ENCODE data around the gene HMGN4.
"Not testable (repeated sequence)": the region's sequence is repeated elsewhere in the genome, so short reads cannot be mapped to it uniquely, and the experiment has no call there.

HMGN4 gene

GRCh38 chr6:26524314-26524713 is 13.9 kb upstream of the HMGN4 start:
- H3K4me1 ChIP-seq (ENCODE audit: control insufficient read depth, insufficient read depth, low read length): peaks cover 36% of the 10 kb centered on the region
- not testable (repeated sequence) for H3K36me3 ChIP-seq (ENCODE audit: control insufficient read depth, insufficient read depth, low read length); H3K27ac ChIP-seq (ENCODE audit: low read depth, low read length); H3K4me3 ChIP-seq (ENCODE audit: low read depth, low read length); H3K9me3 ChIP-seq (ENCODE audit: control insufficient read depth, insufficient read depth, low read length); H3K27me3 ChIP-seq (ENCODE audit: control insufficient read depth, insufficient read depth, low read length); H3K9ac ChIP-seq (ENCODE audit: low read depth, low read length)

GRCh38 chr6:26524722-26525370 is 13.3 kb upstream of the HMGN4 start:
- H3K4me1 ChIP-seq (ENCODE audit: control insufficient read depth, insufficient read depth, low read length): peaks cover 35% of the 10 kb centered on the region
- no peaks in the 10 kb centered on the region for H3K27me3 ChIP-seq (ENCODE audit: control insufficient read depth, insufficient read depth, low read length)
- no peaks in the 10 kb centered on the region for H3K9me3 ChIP-seq (ENCODE audit: control insufficient read depth, insufficient read depth, low read length)

DNA sequence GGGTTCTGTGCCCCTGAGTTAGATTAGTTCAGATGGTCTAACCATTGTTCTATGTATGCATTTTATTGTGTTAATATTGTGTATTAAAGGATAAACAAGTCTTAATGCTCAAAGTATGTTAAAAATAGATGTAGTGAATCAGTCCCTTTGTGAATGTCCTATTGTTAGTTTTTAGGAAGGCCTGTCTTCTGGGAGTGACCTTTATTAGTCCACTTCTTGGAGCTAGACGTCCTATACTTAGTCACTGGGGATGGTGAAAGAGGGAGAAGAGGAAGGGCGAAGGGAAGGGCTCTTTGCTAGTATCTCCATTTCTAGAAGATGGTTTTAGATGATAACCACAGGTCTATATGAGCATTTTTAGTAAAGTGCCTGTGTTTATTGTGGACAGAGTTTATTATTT is 12.3 kb upstream of the HMGN4 start:
- Histone ChIP-seq H3K9ac (ENCODE audit: low read depth, low read length) (no peak overlapping the region), H3K9me3 (ENCODE audit: control insufficient read depth, insufficient read depth, low read length) (no peaks in the 10 kb centered on the region), H3K4me1 (ENCODE audit: control insufficient read depth, insufficient read depth, low read length) (peaks cover 29% of the 10 kb centered on the region), H3K27ac (ENCODE audit: low read depth, low read length) (no peak overlapping the region), H3K4me3 (ENCODE audit: low read depth, low read length) (no peak overlapping the region), H3K36me3 (ENCODE audit: control insufficient read depth, insufficient read depth, low read length) (no peaks in the 10 kb centered on the region), H3K27me3 (ENCODE audit: control insufficient read depth, insufficient read depth, low read length) (no peaks in the 10 kb centered on the region)

More at GRCh38 chr6:26524722-26525370, 13.3 kb upstream of the HMGN4 start:
- Histone ChIP-seq H3K4me3 (ENCODE audit: low read depth, low read length) (no peak overlapping the region), H3K27ac (ENCODE audit: low read depth, low read length) (no peak overlapping the region), H3K9ac (ENCODE audit: low read depth, low read length) (no peak overlapping the region), H3K36me3 (ENCODE audit: control insufficient read depth, insufficient read depth, low read length) (no peaks in the 10 kb centered on the region)

- Histone ChIP-seq H3K9ac (ENCODE audit: low read depth, low read length) (no peak overlapping the region), H3K27me3 (ENCODE audit: control insufficient read depth, insufficient read depth, low read length) (no peaks in the 10 kb centered on the region), H3K9me3 (ENCODE audit: control insufficient read depth, insufficient read depth, low read length) (no peaks in the 10 kb centered on the region), H3K4me1 (ENCODE audit: control insufficient read depth, insufficient read depth, low read length) (peaks cover 29% of the 10 kb centered on the region), H3K4me3 (ENCODE audit: low read depth, low read length) (no peak overlapping the region), H3K27ac (ENCODE audit: low read depth, low read length) (no peak overlapping the region), H3K36me3 (ENCODE audit: control insufficient read depth, insufficient read depth, low read length) (no peaks in the 10 kb centered on the region)
Observed at GRCh38 chr6:26526928-26527327, 11.2 kb upstream of the HMGN4 start.

GRCh38 chr6:26530203-26530602 is 8.0 kb upstream of the HMGN4 start:
- Histone ChIP-seq H3K9me3 (ENCODE audit: control insufficient read depth, insufficient read depth, low read length) (no peaks in the 10 kb centered on the region), H3K9ac (ENCODE audit: low read depth, low read length) (no peak overlapping the region), H3K27me3 (ENCODE audit: control insufficient read depth, insufficient read depth, low read length) (no peaks in the 10 kb centered on the region), H3K27ac (ENCODE audit: low read depth, low read length) (no peak overlapping the region), H3K4me3 (ENCODE audit: low read depth, low read length) (no peak overlapping the region), H3K36me3 (ENCODE audit: control insufficient read depth, insufficient read depth, low read length) (no peaks in the 10 kb centered on the region), H3K4me1 (ENCODE audit: control insufficient read depth, insufficient read depth, low read length) (peaks cover 23% of the 10 kb centered on the region)

- Histone ChIP-seq H3K4me3 (ENCODE audit: low read depth, low read length) (no peak overlapping the region), H3K9ac (ENCODE audit: low read depth, low read length) (no peak overlapping the region), H3K9me3 (ENCODE audit: control insufficient read depth, insufficient read depth, low read length) (no peaks in the 10 kb centered on the region), H3K27me3 (ENCODE audit: control insufficient read depth, insufficient read depth, low read length) (no peaks in the 10 kb centered on the region), H3K27ac (ENCODE audit: low read depth, low read length) (no peak overlapping the region), H3K4me1 (ENCODE audit: control insufficient read depth, insufficient read depth, low read length) (peaks cover 31% of the 10 kb centered on the region), H3K36me3 (ENCODE audit: control insufficient read depth, insufficient read depth, low read length) (no peaks in the 10 kb centered on the region)
Observed at GRCh38 chr6:26531897-26532296, 6.3 kb upstream of the HMGN4 start.

GRCh38 chr6:26532699-26533531 is 5.3 kb upstream of the HMGN4 start:
- Histone ChIP-seq H3K9ac (ENCODE audit: low read depth, low read length) (peak overlapping the region; percentile 77), H3K4me3 (ENCODE audit: low read depth, low read length) (peak overlapping the region; percentile 96), H3K36me3 (ENCODE audit: control insufficient read depth, insufficient read depth, low read length) (no peaks in the 10 kb centered on the region), H3K9me3 (ENCODE audit: control insufficient read depth, insufficient read depth, low read length) (no peaks in the 10 kb centered on the region), H3K27me3 (ENCODE audit: control insufficient read depth, insufficient read depth, low read length) (no peaks in the 10 kb centered on the region), H3K27ac (ENCODE audit: low read depth, low read length) (peak overlapping the region; percentile 38), H3K4me1 (ENCODE audit: control insufficient read depth, insufficient read depth, low read length) (peaks cover 24% of the 10 kb centered on the region)

- Histone ChIP-seq H3K9me3 (ENCODE audit: control insufficient read depth, insufficient read depth, low read length) (no peaks in the 10 kb centered on the region), H3K9ac (ENCODE audit: low read depth, low read length) (no peak overlapping the region), H3K36me3 (ENCODE audit: control insufficient read depth, insufficient read depth, low read length) (no peaks in the 10 kb centered on the region), H3K4me3 (ENCODE audit: low read depth, low read length) (peak overlapping the region; percentile 96), H3K4me1 (ENCODE audit: control insufficient read depth, insufficient read depth, low read length) (peaks cover 18% of the 10 kb centered on the region), H3K27me3 (ENCODE audit: control insufficient read depth, insufficient read depth, low read length) (no peaks in the 10 kb centered on the region), H3K27ac (ENCODE audit: low read depth, low read length) (no peak overlapping the region)
Observed at GRCh38 chr6:26533532-26533931, 4.6 kb upstream of the HMGN4 start.

DNA sequence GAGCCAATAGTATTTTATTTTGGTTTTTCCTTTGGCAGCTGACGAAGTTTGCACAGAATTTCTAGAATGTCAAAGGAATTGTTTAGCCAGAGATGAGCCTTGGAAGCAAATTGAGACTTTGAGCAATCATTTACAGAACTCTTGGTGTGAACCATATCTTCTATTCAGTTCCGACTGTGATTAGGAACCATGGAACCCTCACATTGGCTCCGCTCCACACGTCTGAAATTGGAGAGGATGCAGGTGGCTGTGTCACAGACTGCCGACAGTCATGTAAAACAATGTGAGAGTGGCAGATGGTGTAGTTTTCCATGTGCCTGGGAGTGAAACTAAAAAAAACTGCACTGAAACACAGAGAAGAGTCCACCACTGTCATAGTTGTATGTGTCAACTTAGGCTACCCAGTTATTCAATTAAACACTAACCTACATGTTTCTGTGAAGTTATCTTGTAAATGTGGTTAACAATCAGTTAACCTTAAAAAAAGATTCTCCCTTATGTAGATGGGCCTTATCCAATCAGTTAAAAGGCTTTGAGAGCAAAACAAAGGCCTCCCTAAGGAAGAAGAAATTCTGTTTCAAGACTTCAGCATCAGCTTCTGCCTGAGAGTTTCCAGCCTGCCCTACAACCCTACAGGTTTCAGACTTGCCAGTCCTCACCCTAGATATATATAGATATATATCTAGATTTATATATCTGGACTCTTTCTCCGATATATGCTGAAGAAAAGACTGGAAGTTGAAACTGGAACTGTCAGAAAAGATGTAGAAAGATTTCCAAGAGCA is 3.3 kb upstream of the HMGN4 start:
- no peaks in the 10 kb centered on the region for H3K27me3 ChIP-seq (ENCODE audit: control insufficient read depth, insufficient read depth, low read length)
- peaks cover 17% of the 10 kb centered on the region for H3K4me1 ChIP-seq (ENCODE audit: control insufficient read depth, insufficient read depth, low read length)
- H3K9me3 ChIP-seq (ENCODE audit: control insufficient read depth, insufficient read depth, low read length): no peaks in the 10 kb centered on the region
- no peaks in the 10 kb centered on the region for H3K36me3 ChIP-seq (ENCODE audit: control insufficient read depth, insufficient read depth, low read length)
- no peak overlapping the region for H3K4me3 ChIP-seq (ENCODE audit: low read depth, low read length)
- no peak overlapping the region for H3K27ac ChIP-seq (ENCODE audit: low read depth, low read length)
- H3K9ac ChIP-seq (ENCODE audit: low read depth, low read length): no peak overlapping the region

DNA sequence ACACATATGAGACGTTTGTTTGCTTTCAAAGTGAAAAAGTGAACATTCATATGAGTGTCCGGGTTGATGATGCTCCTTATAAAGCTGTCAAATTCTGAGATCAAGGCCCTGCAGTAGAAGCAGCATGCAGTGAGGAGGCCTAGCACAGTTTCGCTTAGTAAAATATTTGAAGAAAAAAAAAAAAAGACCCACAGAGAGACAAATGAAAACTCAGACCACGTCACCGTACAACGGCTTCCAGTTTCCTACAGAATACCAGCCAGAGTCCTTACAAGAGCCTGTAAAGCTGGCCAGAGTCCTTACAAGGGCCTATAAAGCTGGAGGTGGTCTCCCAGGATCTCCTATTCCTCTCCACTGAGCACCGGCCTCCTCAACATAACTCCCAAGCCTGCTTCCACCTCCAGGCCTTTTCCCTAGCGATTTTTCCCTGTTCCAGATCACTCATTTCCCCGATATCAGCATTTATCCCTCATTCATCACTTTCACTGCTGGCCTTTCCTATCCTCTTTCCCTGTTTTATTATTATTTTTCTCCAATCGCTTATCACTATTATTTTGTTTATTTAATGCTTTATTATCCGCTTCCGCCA is 1.5 kb upstream of the HMGN4 start:
- H3K9me3 ChIP-seq (ENCODE audit: control insufficient read depth, insufficient read depth, low read length): no peaks in the 10 kb centered on the region
- H3K27me3 ChIP-seq (ENCODE audit: control insufficient read depth, insufficient read depth, low read length): no peaks in the 10 kb centered on the region
- peak overlapping the region; percentile 52 for H3K9ac ChIP-seq (ENCODE audit: low read depth, low read length)
- H3K4me3 ChIP-seq (ENCODE audit: low read depth, low read length): peak overlapping the region; percentile 85
- peak overlapping the region; percentile 90 for H3K27ac ChIP-seq (ENCODE audit: low read depth, low read length)
- no peaks in the 10 kb centered on the region for H3K36me3 ChIP-seq (ENCODE audit: control insufficient read depth, insufficient read depth, low read length)
- peaks cover 19% of the 10 kb centered on the region for H3K4me1 ChIP-seq (ENCODE audit: control insufficient read depth, insufficient read depth, low read length)
